Skin epidermis (tissue), 12 donors: ENCODE results near the gene CIDEB.
"Not testable (repeated sequence)": the region's sequence is repeated elsewhere in the genome, so short reads cannot be mapped to it uniquely, and the experiment has no call there.

Experiments
- H3K27ac ChIP-seq, 21 experiments: fragments of 200-600 bp; sonication (generic) in 11 of 21; one replicate each; pipeline ENCODE4 v1.5.0; 2020; ENCODE audit warnings: mild to moderate bottlenecking in 3 of 21, inconsistent platforms in 2 of 21, moderate library complexity in 2 of 21
- H3K4me3 ChIP-seq, 7 experiments: fragments of 200-600 bp; sonication (generic) in 2 of 7; one replicate each; pipeline ENCODE4 v1.5.0; 2020; ENCODE audit warnings: inconsistent platforms in 2 of 7, mild to moderate bottlenecking in 2 of 7, moderate library complexity in 1 of 7

Gene CIDEB

GRCh38 chr14:24307575-24308341, at the start of gene CIDEB:
CIDEB (minus strand) TSS chr14:24307977; CDS start chr14:24307858, 119 bp downstream.
- no peak within 1 kb of the TSS for H3K4me3 ChIP-seq
- H3K27ac ChIP-seq = peak within 1 kb of the TSS in 12 of 21 experiments; percentile 29 to 94 (median 90)

GRCh38 chr14:24356208-24356607, 48.4 kb upstream of the CIDEB start:
- Histone ChIP-seq H3K4me3 (no peak overlapping the region), H3K27ac (no peak overlapping the region)

- Histone ChIP-seq H3K4me3 (no peak overlapping the region), H3K27ac (peak overlapping the region in 4 of 21 experiments; percentile 29 to 62 (median 55))
These were observed 47.2 kb upstream of the CIDEB start for GRCh38 chr14:24355009-24355408.

- H3K27ac ChIP-seq = peak overlapping the region in 15 of 21 experiments; percentile 18 to 64 (median 42)
- H3K4me3 ChIP-seq = not testable (repeated sequence)
These were observed 46.7 kb upstream of the CIDEB start for GRCh38 chr14:24354482-24354825.

- no peak overlapping the region for H3K4me3 ChIP-seq
- H3K27ac ChIP-seq = peak overlapping the region in 15 of 21 experiments; percentile 7 to 64 (median 42)
These were observed 46.0 kb upstream of the CIDEB start for GRCh38 chr14:24353559-24354481.

- no peak overlapping the region for H3K4me3 ChIP-seq
- no peak overlapping the region for H3K27ac ChIP-seq
These were observed 43.7 kb upstream of the CIDEB start for GRCh38 chr14:24351517-24351916.

GRCh38 chr14:24349742-24350141, 42.0 kb upstream of the CIDEB start:
- H3K27ac ChIP-seq = no peak overlapping the region
- H3K4me3 ChIP-seq = no peak overlapping the region

- H3K27ac ChIP-seq = no peak overlapping the region
- no peak overlapping the region for H3K4me3 ChIP-seq
These were observed 40.4 kb upstream of the CIDEB start for GRCh38 chr14:24348186-24348585.

GRCh38 chr14:24347134-24347533, 39.4 kb upstream of the CIDEB start:
- peak overlapping the region in 1 of 21 experiments; percentile 18 for H3K27ac ChIP-seq
- H3K4me3 ChIP-seq = no peak overlapping the region

GRCh38 chr14:24343795-24344660, 36.3 kb upstream of the CIDEB start:
- H3K4me3 ChIP-seq = no peak overlapping the region
- no peak overlapping the region for H3K27ac ChIP-seq

- Histone ChIP-seq H3K27ac (no peak overlapping the region), H3K4me3 (no peak overlapping the region)
These were observed 35.1 kb upstream of the CIDEB start for GRCh38 chr14:24342889-24343288.

- no peak overlapping the region for H3K4me3 ChIP-seq
- H3K27ac ChIP-seq = no peak overlapping the region
These were observed 32.8 kb upstream of the CIDEB start for GRCh38 chr14:24340606-24341005.

GRCh38 chr14:24339284-24340151, 31.7 kb upstream of the CIDEB start, which contains the start of gene RIPK3:
RIPK3 (minus strand) TSS chr14:24339991; CDS start chr14:24339826, 165 bp downstream.
- Histone ChIP-seq H3K27ac (peak within 1 kb of the TSS in 20 of 21 experiments; percentile 26 to 90 (median 80)), H3K4me3 (peak within 1 kb of the TSS; percentile 39 to 70 (median 53))

- Histone ChIP-seq H3K27ac (peak overlapping the region in 12 of 21 experiments; percentile 48 to 90 (median 81)), H3K4me3 (peak overlapping the region; percentile 39 to 70 (median 53))
These were observed 31.1 kb upstream of the CIDEB start for GRCh38 chr14:24338843-24339242.

- H3K4me3 ChIP-seq = no peak overlapping the region
These were observed 30.0 kb upstream of the CIDEB start for GRCh38 chr14:24337824-24338175.

GRCh38 chr14:24337144-24337823, 29.5 kb upstream of the CIDEB start:
- Histone ChIP-seq H3K4me3 (no peak overlapping the region), H3K27ac (no peak overlapping the region)

More at GRCh38 chr14:24337824-24338175, 30.0 kb upstream of the CIDEB start:
- no peak overlapping the region for H3K27ac ChIP-seq

GRCh38 chr14:24335461-24336171, 27.8 kb upstream of the CIDEB start:
- Histone ChIP-seq H3K4me3 (peak overlapping the region in 4 of 7 experiments; percentile 33 to 43 (median 38)), H3K27ac (peak overlapping the region in 17 of 21 experiments; percentile 30 to 87 (median 71))
